WTC11 (cell line): Measurements from ENCODE around the gene FAM131C. TPM values are rescaled to one million over a fixed set of nuclear protein-coding genes. Genes with fewer than 3 reads are reported as not detected.

ENCODE experiments used
- ATAC-seq: fragments of 200-7000 bp; cut with Tn5 transposase; 2 replicates; pipeline ENCODE4 v1.10.0; 2021; ENCODE audit warnings: mild to moderate bottlenecking, moderate library complexity
- CTCF ChIA-PET: fragments of 300-600 bp; sonication (Branson Sonifier 250); formaldehyde crosslinking; loops from one replicate; lab custom pipeline; 2021; ENCODE audit warnings: antibody characterized with exemption; lab: Charles Lee
- POLR2A ChIA-PET: fragments of 350-600 bp; sonication (Branson Sonifier 250); formaldehyde crosslinking; loops from one replicate; lab custom pipeline; 2021; ENCODE audit warnings: antibody characterized with exemption; lab: Charles Lee
- DNase-seq: peaks from one replicate; pipeline ENCODE4 v3.0.0; 2021; ENCODE audit warnings: low spot score
- H3K27ac Mint-ChIP-seq: 2 replicates; pipeline ENCODE4 v1.8.0; 2021; ENCODE audit warnings: mixed read lengths
- H3K27me3 Mint-ChIP-seq: 2 replicates; pipeline ENCODE4 v1.8.0; 2021; ENCODE audit warnings: low read depth, mild to moderate bottlenecking, moderate library complexity, mixed read lengths
- H3K36me3 Mint-ChIP-seq: 2 replicates; pipeline ENCODE4 v1.8.0; 2021; ENCODE audit warnings: mixed read lengths
- H3K4me1 Mint-ChIP-seq: 2 replicates; pipeline ENCODE4 v1.8.0; 2022; ENCODE audit warnings: mixed read lengths
- H3K4me3 Mint-ChIP-seq: 2 replicates; pipeline ENCODE4 v1.8.0; 2021; ENCODE audit warnings: mild to moderate bottlenecking, moderate library complexity, mixed read lengths
- H3K9me3 Mint-ChIP-seq: 2 replicates; pipeline ENCODE4 v1.8.0; 2021; ENCODE audit warnings: mixed read lengths
- ATF1 ChIP-seq: sonication (generic); formaldehyde crosslinking; IDR thresholded peaks from 2 replicates; pipeline ENCODE4 v1.8.1; 2023; ENCODE audit warnings: mild to moderate bottlenecking, moderate library complexity, missing genetic modification reagents
- FOXJ3 ChIP-seq: sonication (generic); formaldehyde crosslinking; IDR thresholded peaks from 2 replicates; pipeline ENCODE4 v1.9.0; 2021; ENCODE audit warnings: missing genetic modification reagents, mild to moderate bottlenecking, borderline replicate concordance
- FOXK1 ChIP-seq: sonication (generic); formaldehyde crosslinking; IDR thresholded peaks from 2 replicates; pipeline ENCODE4 v1.8.0; 2022; ENCODE audit warnings: mild to moderate bottlenecking, moderate library complexity, missing genetic modification reagents
- GABPB1 ChIP-seq: sonication (generic); formaldehyde crosslinking; IDR thresholded peaks from 2 replicates; pipeline ENCODE4 v1.8.1; 2023; ENCODE audit warnings: mild to moderate bottlenecking, missing genetic modification reagents
- JAZF1 ChIP-seq: fragments of 250-450 bp; sonication (Bioruptor Pico); IDR thresholded peaks from 2 replicates; pipeline ENCODE4 v1.9.0; 2021; ENCODE audit warnings: moderate library complexity, mild to moderate bottlenecking, inconsistent platforms
- NFYB ChIP-seq: sonication (generic); formaldehyde crosslinking; conservative IDR thresholded peaks from 2 replicates; pipeline ENCODE4 v1.8.0; 2022; ENCODE audit warnings: low read depth, missing genetic modification reagents
- SMAD3 ChIP-seq: sonication (generic); formaldehyde crosslinking; IDR thresholded peaks from 2 replicates; pipeline ENCODE4 v1.8.0; 2022; ENCODE audit warnings: missing genetic modification reagents, mild to moderate bottlenecking, borderline replicate concordance
- SMAD4 ChIP-seq: sonication (generic); formaldehyde crosslinking; IDR thresholded peaks from 2 replicates; pipeline ENCODE4 v1.8.0; 2022; ENCODE audit warnings: mild to moderate bottlenecking, missing genetic modification reagents
- SP1 ChIP-seq: sonication (generic); formaldehyde crosslinking; conservative IDR thresholded peaks from 2 replicates; pipeline ENCODE4 v1.8.1; 2022; ENCODE audit warnings: missing genetic modification reagents
- ZNF138 ChIP-seq: sonication (generic); formaldehyde crosslinking; conservative IDR thresholded peaks from 2 replicates; pipeline ENCODE4 v1.8.1; 2022; ENCODE audit warnings: mild to moderate bottlenecking, moderate library complexity, missing genetic modification reagents
- ZNF263 ChIP-seq: sonication (generic); formaldehyde crosslinking; IDR thresholded peaks from 2 replicates; pipeline ENCODE4 v1.8.1; 2022; ENCODE audit warnings: low read depth, mild to moderate bottlenecking, moderate library complexity, missing genetic modification reagents
- ZNF416 ChIP-seq: fragments of 250-450 bp; sonication (Bioruptor Pico); IDR thresholded peaks from 2 replicates; pipeline ENCODE4 v1.9.0; 2021; ENCODE audit warnings: mild to moderate bottlenecking, inconsistent platforms
- total RNA-seq: library from RNA; stranded (reverse); gene quantifications from 3 replicates; pipeline ENCODE4 v1.2.3, GENCODE V29; 2021
- TF ChIP-seq, protein P1 (sequence below): fragments of 250-450 bp; sonication (Bioruptor Pico); IDR thresholded peaks from 2 replicates; pipeline ENCODE4 v1.9.0; 2021; ENCODE audit warnings: moderate library complexity, mild to moderate bottlenecking, inconsistent platforms, borderline replicate concordance
- TF ChIP-seq, protein P2 (sequence below): sonication (generic); formaldehyde crosslinking; IDR thresholded peaks from 2 replicates; pipeline ENCODE4 v1.8.1; 2023; ENCODE audit warnings: mild to moderate bottlenecking, missing genetic modification reagents
- TF ChIP-seq, protein P3 (sequence below): sonication (generic); formaldehyde crosslinking; IDR thresholded peaks from 2 replicates; pipeline ENCODE4 v1.8.0; 2022; ENCODE audit warnings: missing genetic modification reagents
- TF ChIP-seq, protein P4 (sequence below): fragments of 250-450 bp; sonication (Bioruptor Pico); conservative IDR thresholded peaks from 2 replicates; pipeline ENCODE4 v1.9.0; 2021; ENCODE audit warnings: mild to moderate bottlenecking
- TF ChIP-seq, protein P5 (sequence below): sonication (generic); formaldehyde crosslinking; IDR thresholded peaks from 2 replicates; pipeline ENCODE4 v1.8.1; 2022; ENCODE audit warnings: mild to moderate bottlenecking, missing genetic modification reagents, moderate library complexity, borderline replicate concordance
- TF ChIP-seq, protein P6 (sequence below): sonication (generic); formaldehyde crosslinking; conservative IDR thresholded peaks from 2 replicates; pipeline ENCODE4 v1.8.1; 2023; ENCODE audit warnings: mild to moderate bottlenecking, low read depth, missing genetic modification reagents, moderate library complexity
- TF ChIP-seq, protein P7 (sequence below): sonication (generic); formaldehyde crosslinking; conservative IDR thresholded peaks from 2 replicates; pipeline ENCODE4 v1.8.1; 2022; ENCODE audit warnings: mild to moderate bottlenecking, missing genetic modification reagents

Gene FAM131C
- total RNA-seq, 1 experiment from 2014 or later: 1.4 TPM

DNA sequence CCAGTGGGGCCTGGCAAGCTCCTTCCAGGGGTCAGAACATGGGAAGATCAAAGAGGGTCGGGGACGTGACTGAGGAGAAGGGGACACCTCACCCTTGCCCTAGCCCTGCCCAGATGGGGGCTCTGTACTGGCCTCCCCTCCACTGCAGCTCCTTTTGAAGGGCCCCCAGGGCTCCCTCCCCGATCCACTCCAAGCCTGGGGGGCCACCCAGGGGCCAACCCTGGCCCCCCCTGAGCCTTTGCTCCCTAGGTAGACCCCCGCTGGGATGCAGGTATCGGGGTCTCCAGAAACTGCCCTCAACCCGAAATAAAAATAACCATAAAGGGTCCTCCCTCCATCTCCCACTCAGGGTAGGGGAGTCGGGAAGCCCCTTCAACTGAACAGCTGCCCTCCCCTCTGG is 37.4 kb upstream of the FAM131C start:
- CTCF ChIA-PET: interaction anchor here (0.6 to 1.3 kb wide), 2 partner anchors 28 to 209 kb away, joined by 3 to 6 read pairs; no protein-coding TSS in a partner anchor
- no peak overlapping the region for H3K27ac Mint-ChIP-seq
- no peak for ATAC-seq
- no peak for DNase-seq
- H3K4me3 Mint-ChIP-seq: no peak overlapping the region
- H3K27me3 Mint-ChIP-seq: peaks cover 11% of the 10 kb centered on the region
- peaks cover 24% of the 10 kb centered on the region for H3K4me1 Mint-ChIP-seq
- POLR2A ChIA-PET: no interaction called here
- H3K9me3 Mint-ChIP-seq: peaks cover 20% of the 10 kb centered on the region
- TF ChIP-seq, protein P1, sequence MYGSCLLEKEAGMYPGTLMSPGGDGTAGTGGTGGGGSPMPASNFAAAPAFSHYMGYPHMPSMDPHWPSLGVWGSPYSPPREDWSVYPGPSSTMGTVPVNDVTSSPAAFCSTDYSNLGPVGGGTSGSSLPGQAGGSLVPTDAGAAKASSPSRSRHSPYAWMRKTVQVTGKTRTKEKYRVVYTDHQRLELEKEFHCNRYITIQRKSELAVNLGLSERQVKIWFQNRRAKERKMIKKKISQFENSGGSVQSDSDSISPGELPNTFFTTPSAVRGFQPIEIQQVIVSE (CRISPR knock-in tag): no peak
- TF ChIP-seq FOXJ3 (CRISPR knock-in tag): no peak
- TF ChIP-seq ATF1 (CRISPR knock-in tag): no peak
- no peak for TF ChIP-seq ZNF416 (CRISPR knock-in tag)
- no peak for TF ChIP-seq FOXK1
- no peak for TF ChIP-seq NFYB (CRISPR knock-in tag)
- TF ChIP-seq, protein P2, sequence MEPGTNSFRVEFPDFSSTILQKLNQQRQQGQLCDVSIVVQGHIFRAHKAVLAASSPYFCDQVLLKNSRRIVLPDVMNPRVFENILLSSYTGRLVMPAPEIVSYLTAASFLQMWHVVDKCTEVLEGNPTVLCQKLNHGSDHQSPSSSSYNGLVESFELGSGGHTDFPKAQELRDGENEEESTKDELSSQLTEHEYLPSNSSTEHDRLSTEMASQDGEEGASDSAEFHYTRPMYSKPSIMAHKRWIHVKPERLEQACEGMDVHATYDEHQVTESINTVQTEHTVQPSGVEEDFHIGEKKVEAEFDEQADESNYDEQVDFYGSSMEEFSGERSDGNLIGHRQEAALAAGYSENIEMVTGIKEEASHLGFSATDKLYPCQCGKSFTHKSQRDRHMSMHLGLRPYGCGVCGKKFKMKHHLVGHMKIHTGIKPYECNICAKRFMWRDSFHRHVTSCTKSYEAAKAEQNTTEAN (CRISPR knock-in tag): no peak
- TF ChIP-seq, all 79 proteins: peak for 0
- peaks cover 14% of the 10 kb centered on the region for H3K36me3 Mint-ChIP-seq

DNA sequence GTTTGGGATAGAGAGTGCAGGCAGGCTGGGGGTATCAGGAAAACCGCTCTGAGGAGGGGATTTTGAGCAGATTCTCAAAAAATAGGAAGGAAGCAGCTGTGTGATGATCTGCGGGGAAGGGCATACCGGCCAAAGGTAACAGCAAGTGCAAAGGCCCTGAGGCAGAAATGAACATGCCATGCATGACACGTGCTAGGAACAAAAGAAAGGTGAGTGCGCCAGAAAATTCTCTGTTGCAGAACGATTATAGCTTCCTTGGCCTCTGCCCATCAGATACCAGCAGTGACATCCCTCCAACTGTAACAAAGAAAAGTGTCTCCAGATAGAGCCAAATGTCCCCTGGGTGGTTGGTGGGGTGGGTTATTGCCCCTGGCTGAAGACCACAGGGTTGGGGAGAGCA is 37.0 kb upstream of the FAM131C start:
- H3K4me1 Mint-ChIP-seq: peaks cover 21% of the 10 kb centered on the region
- H3K27me3 Mint-ChIP-seq: peaks cover 11% of the 10 kb centered on the region
- ATAC-seq: no peak
- no peak overlapping the region for H3K27ac Mint-ChIP-seq
- no peak overlapping the region for H3K4me3 Mint-ChIP-seq
- H3K9me3 Mint-ChIP-seq: peaks cover 20% of the 10 kb centered on the region
- TF ChIP-seq JAZF1 (no peak), ZNF138 (CRISPR knock-in tag) (no peak), GABPB1 (no peak)
- TF ChIP-seq, protein P3, sequence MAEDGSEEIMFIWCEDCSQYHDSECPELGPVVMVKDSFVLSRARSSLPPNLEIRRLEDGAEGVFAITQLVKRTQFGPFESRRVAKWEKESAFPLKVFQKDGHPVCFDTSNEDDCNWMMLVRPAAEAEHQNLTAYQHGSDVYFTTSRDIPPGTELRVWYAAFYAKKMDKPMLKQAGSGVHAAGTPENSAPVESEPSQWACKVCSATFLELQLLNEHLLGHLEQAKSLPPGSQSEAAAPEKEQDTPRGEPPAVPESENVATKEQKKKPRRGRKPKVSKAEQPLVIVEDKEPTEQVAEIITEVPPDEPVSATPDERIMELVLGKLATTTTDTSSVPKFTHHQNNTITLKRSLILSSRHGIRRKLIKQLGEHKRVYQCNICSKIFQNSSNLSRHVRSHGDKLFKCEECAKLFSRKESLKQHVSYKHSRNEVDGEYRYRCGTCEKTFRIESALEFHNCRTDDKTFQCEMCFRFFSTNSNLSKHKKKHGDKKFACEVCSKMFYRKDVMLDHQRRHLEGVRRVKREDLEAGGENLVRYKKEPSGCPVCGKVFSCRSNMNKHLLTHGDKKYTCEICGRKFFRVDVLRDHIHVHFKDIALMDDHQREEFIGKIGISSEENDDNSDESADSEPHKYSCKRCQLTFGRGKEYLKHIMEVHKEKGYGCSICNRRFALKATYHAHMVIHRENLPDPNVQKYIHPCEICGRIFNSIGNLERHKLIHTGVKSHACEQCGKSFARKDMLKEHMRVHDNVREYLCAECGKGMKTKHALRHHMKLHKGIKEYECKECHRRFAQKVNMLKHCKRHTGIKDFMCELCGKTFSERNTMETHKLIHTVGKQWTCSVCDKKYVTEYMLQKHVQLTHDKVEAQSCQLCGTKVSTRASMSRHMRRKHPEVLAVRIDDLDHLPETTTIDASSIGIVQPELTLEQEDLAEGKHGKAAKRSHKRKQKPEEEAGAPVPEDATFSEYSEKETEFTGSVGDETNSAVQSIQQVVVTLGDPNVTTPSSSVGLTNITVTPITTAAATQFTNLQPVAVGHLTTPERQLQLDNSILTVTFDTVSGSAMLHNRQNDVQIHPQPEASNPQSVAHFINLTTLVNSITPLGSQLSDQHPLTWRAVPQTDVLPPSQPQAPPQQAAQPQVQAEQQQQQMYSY (CRISPR knock-in tag): no peak
- TF ChIP-seq, protein P4, sequence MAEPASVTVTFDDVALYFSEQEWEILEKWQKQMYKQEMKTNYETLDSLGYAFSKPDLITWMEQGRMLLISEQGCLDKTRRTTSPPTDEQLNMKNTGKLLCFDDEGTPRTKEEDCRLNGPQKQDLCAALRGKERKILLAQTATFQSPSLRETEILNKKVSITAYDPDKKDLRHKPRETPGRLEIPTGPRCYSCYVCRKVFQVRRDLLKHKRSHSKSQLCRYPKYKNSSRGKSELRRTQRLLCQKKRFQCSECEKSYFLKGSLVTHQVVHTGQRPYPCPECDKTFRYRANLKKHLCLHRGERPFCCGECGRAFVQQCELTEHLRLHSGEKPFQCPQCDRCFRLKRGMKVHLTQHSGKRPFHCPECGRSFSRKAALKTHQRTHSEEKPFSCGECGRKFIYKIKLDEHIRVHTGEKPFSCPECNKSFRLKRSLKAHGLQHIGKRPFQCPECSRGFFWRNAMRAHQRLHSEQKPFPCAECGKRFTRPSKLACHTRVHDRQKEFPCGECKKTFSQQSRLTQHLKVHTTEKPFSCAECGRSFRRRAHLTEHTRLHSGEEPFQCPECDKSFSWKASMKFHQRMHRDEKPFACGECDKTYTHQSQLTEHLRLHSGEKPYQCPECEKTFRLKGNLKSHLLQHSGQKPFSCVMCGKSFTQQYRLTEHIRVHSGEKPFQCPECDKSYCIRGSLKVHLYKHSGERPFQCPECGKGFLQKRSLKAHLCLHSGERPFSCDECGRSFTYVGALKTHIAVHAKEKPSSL: no peak
- CTCF ChIA-PET: interaction anchor here (1.3 kb wide), 1 partner anchor 28 kb away, joined by 6 read pairs; no protein-coding TSS in a partner anchor
- no peak for DNase-seq
- H3K36me3 Mint-ChIP-seq: peaks cover 14% of the 10 kb centered on the region
- POLR2A ChIA-PET: no interaction called here

DNA sequence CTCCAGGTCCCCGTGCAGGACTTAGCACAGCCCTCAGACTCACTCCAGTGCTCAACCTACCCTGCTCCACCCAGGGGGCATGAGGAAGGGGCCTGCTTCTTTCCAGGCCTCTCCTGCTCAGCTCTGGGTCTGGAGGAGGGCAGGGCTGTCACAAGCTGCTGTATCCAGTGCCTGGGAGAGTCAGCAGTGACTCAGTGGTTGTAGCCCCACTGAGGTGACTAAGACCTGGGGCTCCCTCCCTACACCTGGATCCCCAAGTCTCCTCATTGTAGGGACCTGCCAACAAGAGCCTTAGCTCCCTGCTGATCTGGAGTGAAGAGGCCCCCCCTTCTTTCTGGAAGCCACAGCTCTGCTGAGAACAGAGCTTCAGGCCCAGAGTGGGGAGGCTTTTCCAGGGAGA is 36.1 kb upstream of the FAM131C start:
- peaks cover 14% of the 10 kb centered on the region for H3K27me3 Mint-ChIP-seq
- H3K4me3 Mint-ChIP-seq: no peak overlapping the region
- ATAC-seq: no peak
- H3K36me3 Mint-ChIP-seq: peaks cover 14% of the 10 kb centered on the region
- H3K27ac Mint-ChIP-seq: no peak overlapping the region
- peaks cover 20% of the 10 kb centered on the region for H3K9me3 Mint-ChIP-seq
- ChIA-PET POLR2A (no interaction called here), CTCF (interaction anchor here (1.1 kb wide), 1 partner anchor 31 kb away, joined by 6 read pairs; no protein-coding TSS in a partner anchor)
- peaks cover 16% of the 10 kb centered on the region for H3K4me1 Mint-ChIP-seq
- no peak for DNase-seq
- TF ChIP-seq ZNF138 (CRISPR knock-in tag): no peak
- no peak for TF ChIP-seq SP1 (CRISPR knock-in tag)
- no peak for TF ChIP-seq JAZF1
- TF ChIP-seq ZNF263 (CRISPR knock-in tag): no peak
- TF ChIP-seq, protein P5, sequence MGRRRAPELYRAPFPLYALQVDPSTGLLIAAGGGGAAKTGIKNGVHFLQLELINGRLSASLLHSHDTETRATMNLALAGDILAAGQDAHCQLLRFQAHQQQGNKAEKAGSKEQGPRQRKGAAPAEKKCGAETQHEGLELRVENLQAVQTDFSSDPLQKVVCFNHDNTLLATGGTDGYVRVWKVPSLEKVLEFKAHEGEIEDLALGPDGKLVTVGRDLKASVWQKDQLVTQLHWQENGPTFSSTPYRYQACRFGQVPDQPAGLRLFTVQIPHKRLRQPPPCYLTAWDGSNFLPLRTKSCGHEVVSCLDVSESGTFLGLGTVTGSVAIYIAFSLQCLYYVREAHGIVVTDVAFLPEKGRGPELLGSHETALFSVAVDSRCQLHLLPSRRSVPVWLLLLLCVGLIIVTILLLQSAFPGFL (CRISPR knock-in tag): no peak
- TF ChIP-seq, protein P6, sequence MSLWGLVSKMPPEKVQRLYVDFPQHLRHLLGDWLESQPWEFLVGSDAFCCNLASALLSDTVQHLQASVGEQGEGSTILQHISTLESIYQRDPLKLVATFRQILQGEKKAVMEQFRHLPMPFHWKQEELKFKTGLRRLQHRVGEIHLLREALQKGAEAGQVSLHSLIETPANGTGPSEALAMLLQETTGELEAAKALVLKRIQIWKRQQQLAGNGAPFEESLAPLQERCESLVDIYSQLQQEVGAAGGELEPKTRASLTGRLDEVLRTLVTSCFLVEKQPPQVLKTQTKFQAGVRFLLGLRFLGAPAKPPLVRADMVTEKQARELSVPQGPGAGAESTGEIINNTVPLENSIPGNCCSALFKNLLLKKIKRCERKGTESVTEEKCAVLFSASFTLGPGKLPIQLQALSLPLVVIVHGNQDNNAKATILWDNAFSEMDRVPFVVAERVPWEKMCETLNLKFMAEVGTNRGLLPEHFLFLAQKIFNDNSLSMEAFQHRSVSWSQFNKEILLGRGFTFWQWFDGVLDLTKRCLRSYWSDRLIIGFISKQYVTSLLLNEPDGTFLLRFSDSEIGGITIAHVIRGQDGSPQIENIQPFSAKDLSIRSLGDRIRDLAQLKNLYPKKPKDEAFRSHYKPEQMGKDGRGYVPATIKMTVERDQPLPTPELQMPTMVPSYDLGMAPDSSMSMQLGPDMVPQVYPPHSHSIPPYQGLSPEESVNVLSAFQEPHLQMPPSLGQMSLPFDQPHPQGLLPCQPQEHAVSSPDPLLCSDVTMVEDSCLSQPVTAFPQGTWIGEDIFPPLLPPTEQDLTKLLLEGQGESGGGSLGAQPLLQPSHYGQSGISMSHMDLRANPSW: no peak
- no peak for TF ChIP-seq NFYB (CRISPR knock-in tag)
- no peak for TF ChIP-seq SMAD3 (CRISPR knock-in tag)
- TF ChIP-seq, protein P7, sequence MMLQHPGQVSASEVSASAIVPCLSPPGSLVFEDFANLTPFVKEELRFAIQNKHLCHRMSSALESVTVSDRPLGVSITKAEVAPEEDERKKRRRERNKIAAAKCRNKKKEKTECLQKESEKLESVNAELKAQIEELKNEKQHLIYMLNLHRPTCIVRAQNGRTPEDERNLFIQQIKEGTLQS: no peak
- no peak for TF ChIP-seq SMAD4 (CRISPR knock-in tag)
